ENCODE results near the gene MRFAP1L1. TPM values are rescaled to one million over a fixed set of nuclear protein-coding genes. Genes with fewer than 3 reads are reported as not detected.

Gene MRFAP1L1
- total RNA-seq, 6 experiments from 2014 or later: 35.5 to 41.0 (median 40.1) TPM

GRCh38 chr4:6716018-6716911, 6.6 kb upstream of the MRFAP1L1 start, which contains the start of gene BLOC1S4:
Gene BLOC1S4 (plus strand): TSS chr4:6716174. CDS start chr4:6716210, 36 bp downstream.
- TF ChIP-seq CTCF (IDR thresholded peaks at IDR 0.05): peak; percentile 46
- H3K27me3 Mint-ChIP-seq (ENCODE audit: insufficient read depth): peaks cover 3% of the 10 kb centered on the region
- H3K36me3 Mint-ChIP-seq (ENCODE audit: low read depth): peaks cover 9% of the 10 kb centered on the region
- peak within 1 kb of the TSS; percentile 91 for H3K27ac Mint-ChIP-seq
- H3K4me1 Mint-ChIP-seq (ENCODE audit: low read depth): peaks cover 27% of the 10 kb centered on the region
- peaks cover 7% of the 10 kb centered on the region; the same call in 1 of the 2 replicates for H3K9me3 Mint-ChIP-seq
- peak; percentile 72 for DNase-seq
- H3K4me3 Mint-ChIP-seq: peak within 1 kb of the TSS; percentile 90

- DNase-seq: no peak
- peaks cover 4% of the 10 kb centered on the region for H3K27me3 Mint-ChIP-seq (ENCODE audit: insufficient read depth)
- no peak for TF ChIP-seq CTCF (IDR thresholded peaks at IDR 0.05)
- peak overlapping the region; percentile 90 for H3K4me3 Mint-ChIP-seq
- H3K36me3 Mint-ChIP-seq (ENCODE audit: low read depth): peaks cover 15% of the 10 kb centered on the region
- peaks cover 28% of the 10 kb centered on the region for H3K4me1 Mint-ChIP-seq (ENCODE audit: low read depth)
- peaks cover 13% of the 10 kb centered on the region for H3K9me3 Mint-ChIP-seq
- peak overlapping the region; percentile 91 for H3K27ac Mint-ChIP-seq
Measured at GRCh38 chr4:6715704-6716017, 6.0 kb upstream of the MRFAP1L1 start.

GRCh38 chr4:6714954-6715353, 5.3 kb upstream of the MRFAP1L1 start:
- DNase-seq: no peak
- Mint-ChIP-seq H3K27ac (no peak overlapping the region), H3K9me3 (peaks cover 14% of the 10 kb centered on the region), H3K4me3 (no peak overlapping the region), H3K27me3 (ENCODE audit: insufficient read depth) (peaks cover 5% of the 10 kb centered on the region), H3K36me3 (ENCODE audit: low read depth) (peaks cover 17% of the 10 kb centered on the region), H3K4me1 (ENCODE audit: low read depth) (peaks cover 28% of the 10 kb centered on the region)
- TF ChIP-seq CTCF (IDR thresholded peaks at IDR 0.05): no peak

GRCh38 chr4:6710996-6711395, 1.3 kb upstream of the MRFAP1L1 start:
- no peak overlapping the region for H3K4me3 Mint-ChIP-seq
- peaks cover 48% of the 10 kb centered on the region for H3K4me1 Mint-ChIP-seq (ENCODE audit: low read depth)

GRCh38 chr4:6710282-6710681, 617 bp upstream of the MRFAP1L1 start:
- peak overlapping the region; percentile 100 for H3K4me3 Mint-ChIP-seq
- H3K36me3 Mint-ChIP-seq (ENCODE audit: low read depth): peaks cover 55% of the 10 kb centered on the region
- H3K4me1 Mint-ChIP-seq (ENCODE audit: low read depth): peaks cover 45% of the 10 kb centered on the region
- peaks cover 5% of the 10 kb centered on the region for H3K27me3 Mint-ChIP-seq (ENCODE audit: insufficient read depth)
- no peak for DNase-seq
- no peak for TF ChIP-seq CTCF (IDR thresholded peaks at IDR 0.05)
- H3K27ac Mint-ChIP-seq: peak overlapping the region; percentile 94
- peaks cover 23% of the 10 kb centered on the region for H3K9me3 Mint-ChIP-seq

More at GRCh38 chr4:6710996-6711395, 1.3 kb upstream of the MRFAP1L1 start:
- Mint-ChIP-seq H3K36me3 (ENCODE audit: low read depth) (peaks cover 50% of the 10 kb centered on the region), H3K9me3 (peaks cover 23% of the 10 kb centered on the region), H3K27me3 (ENCODE audit: insufficient read depth) (peaks cover 5% of the 10 kb centered on the region), H3K27ac (no peak overlapping the region)
- no peak for DNase-seq
- no peak for TF ChIP-seq CTCF (IDR thresholded peaks at IDR 0.05)

Measured in HFFc6 (cell line).